AG04449 (cell line): Measurements from ENCODE around the gene VPS45.

Experiments used
- CTCF ChIA-PET: fragments of 350-600 bp; formaldehyde crosslinking; extraction: SDS; loops from one replicate; lab custom pipeline; 2021; ENCODE audit warnings: antibody characterized with exemption; lab: Yijun Ruan, JAX
- POLR2A ChIA-PET: fragments of 400-600, 350-600 bp; formaldehyde crosslinking; extraction: SDS; loops from one replicate; lab custom pipeline; 2020; ENCODE audit warnings: antibody characterized with exemption, inconsistent platforms; lab: Yijun Ruan, JAX
- DNase-seq: peaks from one replicate; pipeline ENCODE4 v3.0.0-alpha.2; 2010; ENCODE audit warnings: low read depth, low spot score
- H3K4me3 ChIP-seq: 2 replicates; pipeline ENCODE4 v1.5.1; 2011; ENCODE audit warnings: low read depth, mild to moderate bottlenecking, control low read depth, low read length
- TF ChIP-seq, protein P1 (sequence below): IDR thresholded peaks from one replicate; pipeline ENCODE4 v1.5.1; 2011; ENCODE audit warnings: mild to moderate bottlenecking, moderate library complexity, low read length, control low read depth, inconsistent platforms; ENCODE audit not compliant: insufficient read depth; ENCODE audit errors: missing control alignments

Gene VPS45

DNA sequence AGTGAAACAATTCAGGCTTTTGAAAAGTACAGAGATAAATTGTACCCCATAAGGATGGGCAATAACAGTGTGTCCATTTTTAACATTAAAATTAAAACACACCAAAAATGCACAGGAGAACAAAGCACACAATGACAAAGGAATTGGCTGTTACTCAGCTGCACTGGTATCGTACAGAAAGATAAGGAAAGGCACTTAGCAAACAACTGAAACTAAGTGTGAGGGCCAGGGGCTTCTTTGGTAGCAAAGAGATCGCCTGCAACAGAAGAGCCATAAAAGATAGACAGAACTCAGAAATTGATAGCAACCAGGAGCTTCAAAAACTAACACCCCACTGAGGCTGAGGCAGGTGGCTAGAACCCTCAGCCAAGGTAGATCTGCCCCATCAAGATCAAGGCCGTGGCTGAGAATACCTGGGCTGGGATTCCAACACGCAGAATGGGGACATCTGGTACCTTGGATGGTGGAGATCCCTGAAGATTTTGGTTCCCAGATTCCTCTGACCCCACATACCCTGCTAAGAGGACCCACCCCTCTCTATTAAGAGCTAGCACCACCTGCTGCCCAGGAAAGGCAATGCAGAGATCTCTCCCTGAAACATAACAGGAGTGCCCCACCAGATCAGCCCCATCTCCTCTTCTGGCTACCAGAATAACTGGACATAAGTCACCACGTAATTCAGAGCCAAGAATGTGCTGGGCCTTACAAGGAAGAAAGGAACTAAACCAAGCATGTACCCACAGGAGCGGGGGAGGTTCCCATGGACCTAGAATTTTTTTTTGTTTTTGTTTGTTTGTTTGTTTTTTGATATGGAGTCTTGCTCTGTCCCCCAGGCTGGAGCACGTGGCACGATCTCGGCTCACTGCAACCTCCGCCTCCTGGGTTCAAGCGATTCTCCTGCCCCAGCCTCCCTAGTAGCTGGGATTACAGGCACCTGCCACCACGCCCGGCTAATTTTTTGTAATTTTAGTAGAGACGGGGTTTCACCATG, 98.3 kb downstream of the VPS45 start:
- TF ChIP-seq, protein P1, sequence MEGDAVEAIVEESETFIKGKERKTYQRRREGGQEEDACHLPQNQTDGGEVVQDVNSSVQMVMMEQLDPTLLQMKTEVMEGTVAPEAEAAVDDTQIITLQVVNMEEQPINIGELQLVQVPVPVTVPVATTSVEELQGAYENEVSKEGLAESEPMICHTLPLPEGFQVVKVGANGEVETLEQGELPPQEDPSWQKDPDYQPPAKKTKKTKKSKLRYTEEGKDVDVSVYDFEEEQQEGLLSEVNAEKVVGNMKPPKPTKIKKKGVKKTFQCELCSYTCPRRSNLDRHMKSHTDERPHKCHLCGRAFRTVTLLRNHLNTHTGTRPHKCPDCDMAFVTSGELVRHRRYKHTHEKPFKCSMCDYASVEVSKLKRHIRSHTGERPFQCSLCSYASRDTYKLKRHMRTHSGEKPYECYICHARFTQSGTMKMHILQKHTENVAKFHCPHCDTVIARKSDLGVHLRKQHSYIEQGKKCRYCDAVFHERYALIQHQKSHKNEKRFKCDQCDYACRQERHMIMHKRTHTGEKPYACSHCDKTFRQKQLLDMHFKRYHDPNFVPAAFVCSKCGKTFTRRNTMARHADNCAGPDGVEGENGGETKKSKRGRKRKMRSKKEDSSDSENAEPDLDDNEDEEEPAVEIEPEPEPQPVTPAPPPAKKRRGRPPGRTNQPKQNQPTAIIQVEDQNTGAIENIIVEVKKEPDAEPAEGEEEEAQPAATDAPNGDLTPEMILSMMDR = peak; percentile 71
- DNase-seq = no peak
- ChIA-PET CTCF (interaction anchor here (0.8 to 19.0 kb wide), 21 partner anchors 8 to 251 kb away, joined by 3 to 486 read pairs (median 5); partner anchors contain the start of genes PLEKHO1 and VPS45), POLR2A (interaction anchor here (1.4 kb wide), 1 partner anchor 16 kb away, joined by 3 read pairs; the partner anchor contains the start of gene PLEKHO1)
- H3K4me3 ChIP-seq = no peak overlapping the region

DNA sequence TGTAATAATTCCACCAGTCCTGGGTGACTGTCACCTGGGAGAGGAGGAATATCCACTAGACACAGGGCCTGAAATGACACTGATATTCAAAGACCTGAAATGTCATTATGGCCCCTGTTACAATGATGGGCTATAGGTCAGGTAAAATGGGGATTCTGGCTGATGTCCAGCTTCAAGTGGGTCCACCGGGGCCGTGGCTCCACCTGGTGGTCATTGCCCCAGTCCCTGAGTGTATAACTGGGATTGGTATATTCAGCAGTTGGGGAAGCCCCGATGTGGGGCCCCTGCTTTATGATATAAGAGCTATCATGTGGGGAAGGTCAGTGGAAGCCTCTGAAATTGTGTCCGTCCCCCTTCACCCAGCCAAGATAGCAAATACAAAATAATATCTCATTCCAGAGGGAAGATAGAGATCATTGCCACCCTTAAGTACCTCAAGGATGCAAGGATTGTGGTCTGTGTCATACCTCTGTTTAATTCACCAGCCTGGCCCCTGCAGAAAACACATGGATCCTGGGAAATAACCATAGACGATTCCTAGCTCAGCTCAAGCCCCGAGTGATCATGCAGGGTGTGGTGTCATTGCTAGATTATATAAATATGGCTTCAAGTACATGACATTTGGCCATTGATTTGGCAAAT, 101.5 kb downstream of the VPS45 start:
- CTCF ChIA-PET = interaction anchor here (0.6 to 19.0 kb wide), 38 partner anchors 8 to 281 kb away, joined by 3 to 486 read pairs (median 4); partner anchors contain the start of genes SF3B4 and VPS45
- H3K4me3 ChIP-seq = no peak overlapping the region
- TF ChIP-seq, protein P1 = peak; percentile 85
- DNase-seq = no peak
- POLR2A ChIA-PET = no interaction called here

DNA sequence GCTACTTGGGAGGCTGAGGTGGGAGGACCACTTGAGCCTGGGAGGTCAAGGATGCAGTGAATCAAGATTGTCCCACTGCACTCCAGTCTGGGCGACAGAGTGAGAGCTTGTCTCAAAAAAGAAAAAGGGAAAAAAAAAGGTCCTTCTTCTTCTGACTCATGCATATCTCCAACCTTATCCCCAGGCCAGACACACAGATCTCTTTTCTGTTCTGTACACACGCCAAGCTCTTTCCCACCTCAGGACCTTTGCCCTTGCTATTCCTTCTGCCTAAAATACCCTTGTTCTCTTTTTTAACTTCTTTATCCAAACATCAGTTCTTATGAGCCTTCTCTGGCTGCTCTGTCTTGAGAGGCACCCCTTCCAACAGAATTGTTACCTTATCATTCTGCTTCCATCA, 104.2 kb downstream of the VPS45 start:
- ChIA-PET CTCF (interaction anchor here (0.9 to 19.0 kb wide), 11 partner anchors 7 to 269 kb away, joined by 3 to 486 read pairs (median 8); partner anchors contain the start of gene VPS45), POLR2A (interaction anchor here (0.7 to 0.8 kb wide), 2 partner anchors 22 to 1357 kb away, joined by 3 to 6 read pairs; no protein-coding TSS in a partner anchor)
- DNase-seq = no peak
- H3K4me3 ChIP-seq = no peak overlapping the region
- TF ChIP-seq, protein P1 = no peak

DNA sequence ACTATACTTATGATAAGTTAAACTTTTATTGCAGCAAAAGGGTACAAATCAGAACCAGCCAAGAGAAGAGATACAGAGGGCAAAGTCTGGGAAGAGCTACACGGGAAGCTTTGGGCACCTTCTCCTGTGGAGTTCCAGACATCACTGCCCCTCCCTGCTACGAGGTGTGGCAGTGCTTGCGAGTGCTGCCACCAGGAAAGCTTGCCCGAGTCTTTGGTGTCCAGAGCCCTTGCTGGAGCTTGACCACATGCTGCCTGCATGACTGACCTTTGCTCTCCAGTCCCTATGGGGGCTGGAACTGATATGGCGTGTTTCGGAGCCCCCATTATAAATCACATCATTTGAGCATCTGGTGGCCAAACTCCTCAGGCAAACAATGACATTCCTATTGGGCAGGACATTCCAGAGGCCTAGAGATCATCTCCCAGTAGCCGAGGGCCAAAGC, 105.6 kb downstream of the VPS45 start:
- ChIA-PET POLR2A (interaction anchor here (0.5 kb wide), 2 partner anchors 61 to 325 kb away, joined by 3 read pairs; no protein-coding TSS in a partner anchor), CTCF (interaction anchor here (7.7 to 19.0 kb wide), 4 partner anchors 12 to 107 kb away, joined by 52 to 486 read pairs (median 125); partner anchors contain the start of gene VPS45)
- TF ChIP-seq, protein P1 = no peak
- no peak for DNase-seq
- no peak overlapping the region for H3K4me3 ChIP-seq

DNA sequence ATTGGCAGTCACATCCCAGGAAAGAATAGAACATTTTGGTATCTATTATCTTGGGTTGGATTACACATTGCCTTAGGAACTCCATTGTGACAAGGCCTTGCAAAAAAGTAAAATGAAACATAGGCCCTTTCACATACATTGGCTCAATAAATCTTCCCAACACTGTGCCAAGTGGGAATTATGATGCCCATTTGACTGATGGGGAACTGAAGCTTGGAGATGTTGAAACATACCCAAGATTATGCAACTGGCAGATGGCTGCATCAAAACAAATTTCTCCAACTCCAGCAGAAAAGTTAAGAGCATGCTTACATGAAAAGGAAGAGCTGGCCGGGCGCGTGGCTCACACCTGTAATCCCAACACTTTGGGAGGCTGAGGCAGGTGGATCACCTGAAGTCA, 109.0 kb downstream of the VPS45 start:
- CTCF ChIA-PET = interaction anchor here (1.0 to 11.3 kb wide), 5 partner anchors 8 to 103 kb away, joined by 5 to 106 read pairs (median 19); no protein-coding TSS in a partner anchor

More for the DNA sequence above, 109.0 kb downstream of the VPS45 start:
- H3K4me3 ChIP-seq = no peak overlapping the region
- DNase-seq = no peak
- TF ChIP-seq, protein P1 = no peak
- POLR2A ChIA-PET = no interaction called here
